WTC11 (cell line): ENCODE measurements around the gene PDSS2.

Experiments
- ATF2 ChIP-seq: sonication (generic); formaldehyde crosslinking; IDR thresholded peaks from 2 replicates; pipeline ENCODE4 v1.8.1; 2022; ENCODE audit warnings: low read depth, missing genetic modification reagents, borderline replicate concordance
- CREB1 ChIP-seq: sonication (generic); formaldehyde crosslinking; IDR thresholded peaks from 2 replicates; pipeline ENCODE4 v1.8.0; 2023; ENCODE audit warnings: mild to moderate bottlenecking, missing genetic modification reagents
- NFYB ChIP-seq: sonication (generic); formaldehyde crosslinking; conservative IDR thresholded peaks from 2 replicates; pipeline ENCODE4 v1.8.0; 2022; ENCODE audit warnings: low read depth, missing genetic modification reagents
- SP1 ChIP-seq: sonication (generic); formaldehyde crosslinking; conservative IDR thresholded peaks from 2 replicates; pipeline ENCODE4 v1.8.1; 2022; ENCODE audit warnings: missing genetic modification reagents
- STAT6 ChIP-seq: sonication (generic); formaldehyde crosslinking; conservative IDR thresholded peaks from 2 replicates; pipeline ENCODE4 v1.8.1; 2023; ENCODE audit warnings: mild to moderate bottlenecking, low read depth, missing genetic modification reagents, moderate library complexity
- TF ChIP-seq, protein P1 (sequence below): fragments of 200-600 bp; IDR thresholded peaks from 2 replicates; pipeline ENCODE4 v1.8.0; 2022; ENCODE audit warnings: antibody characterized with exemption

GRCh38 chr6:107184435-107184834 is 274.9 kb downstream of the PDSS2 start:
- TF ChIP-seq NFYB (no peak), SP1 (CRISPR knock-in tag) (no peak), CREB1 (no peak), ATF2 (CRISPR knock-in tag) (no peak), STAT6 (no peak)
- TF ChIP-seq, protein P1, sequence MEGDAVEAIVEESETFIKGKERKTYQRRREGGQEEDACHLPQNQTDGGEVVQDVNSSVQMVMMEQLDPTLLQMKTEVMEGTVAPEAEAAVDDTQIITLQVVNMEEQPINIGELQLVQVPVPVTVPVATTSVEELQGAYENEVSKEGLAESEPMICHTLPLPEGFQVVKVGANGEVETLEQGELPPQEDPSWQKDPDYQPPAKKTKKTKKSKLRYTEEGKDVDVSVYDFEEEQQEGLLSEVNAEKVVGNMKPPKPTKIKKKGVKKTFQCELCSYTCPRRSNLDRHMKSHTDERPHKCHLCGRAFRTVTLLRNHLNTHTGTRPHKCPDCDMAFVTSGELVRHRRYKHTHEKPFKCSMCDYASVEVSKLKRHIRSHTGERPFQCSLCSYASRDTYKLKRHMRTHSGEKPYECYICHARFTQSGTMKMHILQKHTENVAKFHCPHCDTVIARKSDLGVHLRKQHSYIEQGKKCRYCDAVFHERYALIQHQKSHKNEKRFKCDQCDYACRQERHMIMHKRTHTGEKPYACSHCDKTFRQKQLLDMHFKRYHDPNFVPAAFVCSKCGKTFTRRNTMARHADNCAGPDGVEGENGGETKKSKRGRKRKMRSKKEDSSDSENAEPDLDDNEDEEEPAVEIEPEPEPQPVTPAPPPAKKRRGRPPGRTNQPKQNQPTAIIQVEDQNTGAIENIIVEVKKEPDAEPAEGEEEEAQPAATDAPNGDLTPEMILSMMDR, result no peak
